GM12878 (cell line): Measurements from ENCODE around the gene SYNPR.

ENCODE experiments used
- GABPA ChIP-seq: IDR thresholded peaks from 2 replicates; pipeline ENCODE4 v1.6.1; 2014; ENCODE audit warnings: antibody characterized with exemption, low read depth, mild to moderate bottlenecking, inconsistent platforms
- PKNOX1 ChIP-seq: fragments of 450-650 bp; IDR thresholded peaks from 2 replicates; pipeline ENCODE4 v1.6.1; 2016; ENCODE audit warnings: mild to moderate bottlenecking
- POLR2A ChIP-seq: IDR thresholded peaks from 2 replicates; pipeline ENCODE4 v1.6.1; 2011; ENCODE audit warnings: low read depth, mild to moderate bottlenecking, low read length

DNA sequence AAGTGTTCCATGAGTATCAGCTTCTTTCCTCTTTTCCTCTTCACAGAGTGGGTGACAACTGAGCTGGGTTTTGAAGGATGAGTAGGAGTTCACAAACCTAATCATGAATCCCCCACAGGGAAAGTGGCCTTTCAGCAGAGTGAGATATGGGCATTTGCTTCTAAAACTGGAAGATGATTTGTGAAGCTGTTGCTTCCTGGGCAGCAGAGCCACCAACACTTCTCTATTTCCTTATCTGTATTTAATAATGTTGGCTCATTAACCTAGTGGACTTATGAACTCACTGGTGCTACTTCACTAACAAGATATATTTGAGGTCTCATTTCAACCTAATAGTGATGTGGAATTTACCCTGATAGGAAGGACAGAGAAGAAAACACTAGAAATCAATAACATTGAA lies 152.8 kb downstream of the SYNPR start:
- TF ChIP-seq POLR2A (no peak), GABPA (no peak), PKNOX1 (no peak)
